Measurements from ENCODE around the gene PPM1N. TPM values are rescaled to one million over a fixed set of nuclear protein-coding genes. Genes with fewer than 3 reads are reported as not detected.

The PPM1N gene
- total and polyA plus RNA-seq, 2 of the 13 experiments (the other 11 are each of a cell fraction or from before 2014, with no cell fraction given) = 0.31 to 1.8 TPM

GRCh38 chr19:45467456-45468158 is 30.6 kb upstream of the PPM1N start, which contains the start of gene FOSB (continued):
- TF ChIP-seq ATRX (CRISPR knock-in tag; IDR thresholded peaks at IDR 0.05; ENCODE audit: borderline replicate concordance) (no peak), GATAD2A (CRISPR knock-in tag; IDR thresholded peaks at IDR 0.05) (no peak), SALL1 (CRISPR knock-in tag; IDR thresholded peaks at IDR 0.05) (peak; percentile 44; the same call in 1 of the 2 replicates), ZSCAN9 (CRISPR knock-in tag; IDR thresholded peaks at IDR 0.05; ENCODE audit: borderline replicate concordance) (no peak), NR2F2 (IDR thresholded peaks at IDR 0.05; ENCODE audit: borderline replicate concordance, low read depth) (peak; percentile 29; the same call in 1 of the 2 replicates), ZNF644 (CRISPR knock-in tag; IDR thresholded peaks at IDR 0.05; ENCODE audit: low read depth) (no peak), HNF1B (CRISPR knock-in tag; IDR thresholded peaks at IDR 0.05) (no peak; the same call in 1 of the 2 replicates), MLXIP (CRISPR knock-in tag; IDR thresholded peaks at IDR 0.05; ENCODE audit: borderline replicate concordance) (no peak), CEBPG (CRISPR knock-in tag; IDR thresholded peaks at IDR 0.05) (peak; percentile 63; the same call in 1 of the 2 replicates), NFE2L2 (IDR thresholded peaks at IDR 0.05; ENCODE audit: low read length) (no peak), ATF3 (CRISPR knock-in tag; IDR thresholded peaks at IDR 0.05) (peak; percentile 49; the same call in 1 of the 2 replicates), ZBTB7A (CRISPR knock-in tag; IDR thresholded peaks at IDR 0.05) (no peak), MTERF4 (CRISPR knock-in tag; IDR thresholded peaks at IDR 0.05) (no peak), GFI1 (CRISPR knock-in tag; IDR thresholded peaks at IDR 0.05; ENCODE audit: borderline replicate concordance) (no peak), REL (CRISPR knock-in tag; conservative IDR thresholded peaks at IDR 0.05) (no peak), SP140L (CRISPR knock-in tag; IDR thresholded peaks at IDR 0.05; ENCODE audit: borderline replicate concordance) (no peak), HOXA5 (CRISPR knock-in tag; IDR thresholded peaks at IDR 0.05) (no peak; the same call in 1 of the 2 replicates), ZNF235 (CRISPR knock-in tag; IDR thresholded peaks at IDR 0.05; ENCODE audit: borderline replicate concordance) (no peak), HIVEP1 (CRISPR knock-in tag; IDR thresholded peaks at IDR 0.05) (peak; percentile 100), FOXA3 (CRISPR knock-in tag; IDR thresholded peaks at IDR 0.05) (0 out of 2 replicates have a peak, but pooled peaks have one; percentile 7), UBTF (CRISPR knock-in tag; IDR thresholded peaks at IDR 0.05) (no peak), ZSCAN25 (CRISPR knock-in tag; IDR thresholded peaks at IDR 0.05) (no peak), CBX1 (IDR thresholded peaks at IDR 0.05; ENCODE audit: low read depth) (no peak), HNRNPL (IDR thresholded peaks at IDR 0.05; ENCODE audit: low read depth, low read length) (no peak)
